HEK293 (cell line): Measurements from ENCODE around the gene CLTCL1.

ENCODE experiments used
- FEZF1 ChIP-seq: fragments of 450-650 bp; formaldehyde crosslinking; IDR thresholded peaks from 2 replicates; pipeline ENCODE4 v1.5.1; 2016; ENCODE audit warnings: missing biosample characterization, missing genetic modification characterization
- MZF1 ChIP-seq: fragments of 450-650 bp; formaldehyde crosslinking; IDR thresholded peaks from 2 replicates; pipeline ENCODE4 v1.5.1; 2017; ENCODE audit warnings: missing biosample characterization, missing genetic modification characterization, borderline replicate concordance
- ZNF174 ChIP-seq: fragments of 450-650 bp; formaldehyde crosslinking; IDR thresholded peaks from 2 replicates; pipeline ENCODE4 v1.5.0; 2017; ENCODE audit warnings: missing biosample characterization, mild to moderate bottlenecking, missing genetic modification characterization
- ZNF223 ChIP-seq: fragments of 450-650 bp; formaldehyde crosslinking; IDR thresholded peaks from 2 replicates; pipeline ENCODE4 v1.5.1; 2016; ENCODE audit warnings: missing biosample characterization, missing genetic modification characterization
- ZNF549 ChIP-seq: fragments of 450-650 bp; IDR thresholded peaks from 2 replicates; pipeline ENCODE4 v1.5.1; 2018; ENCODE audit warnings: missing biosample characterization, missing genetic modification characterization, mild to moderate bottlenecking, inconsistent platforms, moderate library complexity
- ZNF629 ChIP-seq: fragments of 450-650 bp; formaldehyde crosslinking; IDR thresholded peaks from 2 replicates; pipeline ENCODE4 v1.5.1; 2017; ENCODE audit warnings: missing biosample characterization, missing genetic modification characterization
- TF ChIP-seq, protein P1 (sequence below): fragments of 450-650 bp; formaldehyde crosslinking; IDR thresholded peaks from 2 replicates; pipeline ENCODE4 v1.5.1; 2016; ENCODE audit warnings: missing biosample characterization, missing genetic modification characterization
- TF ChIP-seq, protein P2 (sequence below): fragments of 450-650 bp; formaldehyde crosslinking; IDR thresholded peaks from 2 replicates; pipeline ENCODE4 v1.5.1; 2016; ENCODE audit warnings: missing biosample characterization, missing genetic modification characterization
- TF ChIP-seq, protein P3 (sequence below): fragments of 450-650 bp; formaldehyde crosslinking; IDR thresholded peaks from 2 replicates; pipeline ENCODE4 v1.5.1; 2016; ENCODE audit warnings: missing biosample characterization, missing genetic modification characterization

DNA sequence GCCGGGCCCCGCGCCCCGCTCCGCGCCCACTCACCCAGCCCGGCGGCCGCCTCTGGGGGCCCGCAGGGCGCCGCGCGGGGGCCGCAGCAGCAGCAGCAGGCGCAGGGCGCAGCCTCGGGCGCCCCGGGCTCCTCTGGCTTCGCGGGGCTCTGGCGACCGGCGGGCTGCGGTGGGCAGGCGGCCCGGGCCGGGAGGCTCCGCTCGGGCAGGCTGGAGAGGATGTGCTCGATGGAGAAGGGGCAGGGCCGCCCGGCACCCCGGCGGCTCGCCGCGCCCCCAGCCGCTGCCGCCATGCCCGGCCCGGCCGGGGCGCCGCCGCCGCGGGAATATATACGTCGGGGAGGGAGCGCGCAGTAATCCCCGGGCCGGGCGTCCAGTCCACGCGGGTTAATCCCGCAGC lies 141.5 kb downstream of the CLTCL1 start, which contains the start of gene GSC2:
- TF ChIP-seq, protein P1, sequence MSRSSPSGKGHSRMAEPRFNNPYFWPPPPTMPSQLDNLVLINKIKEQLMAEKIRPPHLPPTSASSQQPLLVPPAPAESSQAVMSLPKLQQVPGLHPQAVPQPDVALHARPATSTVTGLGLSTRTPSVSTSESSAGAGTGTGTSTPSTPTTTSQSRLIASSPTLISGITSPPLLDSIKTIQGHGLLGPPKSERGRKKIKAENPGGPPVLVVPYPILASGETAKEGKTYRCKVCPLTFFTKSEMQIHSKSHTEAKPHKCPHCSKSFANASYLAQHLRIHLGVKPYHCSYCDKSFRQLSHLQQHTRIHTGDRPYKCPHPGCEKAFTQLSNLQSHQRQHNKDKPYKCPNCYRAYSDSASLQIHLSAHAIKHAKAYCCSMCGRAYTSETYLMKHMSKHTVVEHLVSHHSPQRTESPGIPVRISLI (tag by site-specific recombination), result no peak
- TF ChIP-seq FEZF1 (tag by site-specific recombination), result no peak
- TF ChIP-seq, protein P2, sequence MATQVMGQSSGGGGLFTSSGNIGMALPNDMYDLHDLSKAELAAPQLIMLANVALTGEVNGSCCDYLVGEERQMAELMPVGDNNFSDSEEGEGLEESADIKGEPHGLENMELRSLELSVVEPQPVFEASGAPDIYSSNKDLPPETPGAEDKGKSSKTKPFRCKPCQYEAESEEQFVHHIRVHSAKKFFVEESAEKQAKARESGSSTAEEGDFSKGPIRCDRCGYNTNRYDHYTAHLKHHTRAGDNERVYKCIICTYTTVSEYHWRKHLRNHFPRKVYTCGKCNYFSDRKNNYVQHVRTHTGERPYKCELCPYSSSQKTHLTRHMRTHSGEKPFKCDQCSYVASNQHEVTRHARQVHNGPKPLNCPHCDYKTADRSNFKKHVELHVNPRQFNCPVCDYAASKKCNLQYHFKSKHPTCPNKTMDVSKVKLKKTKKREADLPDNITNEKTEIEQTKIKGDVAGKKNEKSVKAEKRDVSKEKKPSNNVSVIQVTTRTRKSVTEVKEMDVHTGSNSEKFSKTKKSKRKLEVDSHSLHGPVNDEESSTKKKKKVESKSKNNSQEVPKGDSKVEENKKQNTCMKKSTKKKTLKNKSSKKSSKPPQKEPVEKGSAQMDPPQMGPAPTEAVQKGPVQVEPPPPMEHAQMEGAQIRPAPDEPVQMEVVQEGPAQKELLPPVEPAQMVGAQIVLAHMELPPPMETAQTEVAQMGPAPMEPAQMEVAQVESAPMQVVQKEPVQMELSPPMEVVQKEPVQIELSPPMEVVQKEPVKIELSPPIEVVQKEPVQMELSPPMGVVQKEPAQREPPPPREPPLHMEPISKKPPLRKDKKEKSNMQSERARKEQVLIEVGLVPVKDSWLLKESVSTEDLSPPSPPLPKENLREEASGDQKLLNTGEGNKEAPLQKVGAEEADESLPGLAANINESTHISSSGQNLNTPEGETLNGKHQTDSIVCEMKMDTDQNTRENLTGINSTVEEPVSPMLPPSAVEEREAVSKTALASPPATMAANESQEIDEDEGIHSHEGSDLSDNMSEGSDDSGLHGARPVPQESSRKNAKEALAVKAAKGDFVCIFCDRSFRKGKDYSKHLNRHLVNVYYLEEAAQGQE (tag by site-specific recombination), result no peak
- TF ChIP-seq ZNF174 (tag by site-specific recombination), result no peak
- no peak for TF ChIP-seq ZNF223 (tag by site-specific recombination)
- TF ChIP-seq MZF1 (tag by site-specific recombination), result no peak
- TF ChIP-seq, protein P3, sequence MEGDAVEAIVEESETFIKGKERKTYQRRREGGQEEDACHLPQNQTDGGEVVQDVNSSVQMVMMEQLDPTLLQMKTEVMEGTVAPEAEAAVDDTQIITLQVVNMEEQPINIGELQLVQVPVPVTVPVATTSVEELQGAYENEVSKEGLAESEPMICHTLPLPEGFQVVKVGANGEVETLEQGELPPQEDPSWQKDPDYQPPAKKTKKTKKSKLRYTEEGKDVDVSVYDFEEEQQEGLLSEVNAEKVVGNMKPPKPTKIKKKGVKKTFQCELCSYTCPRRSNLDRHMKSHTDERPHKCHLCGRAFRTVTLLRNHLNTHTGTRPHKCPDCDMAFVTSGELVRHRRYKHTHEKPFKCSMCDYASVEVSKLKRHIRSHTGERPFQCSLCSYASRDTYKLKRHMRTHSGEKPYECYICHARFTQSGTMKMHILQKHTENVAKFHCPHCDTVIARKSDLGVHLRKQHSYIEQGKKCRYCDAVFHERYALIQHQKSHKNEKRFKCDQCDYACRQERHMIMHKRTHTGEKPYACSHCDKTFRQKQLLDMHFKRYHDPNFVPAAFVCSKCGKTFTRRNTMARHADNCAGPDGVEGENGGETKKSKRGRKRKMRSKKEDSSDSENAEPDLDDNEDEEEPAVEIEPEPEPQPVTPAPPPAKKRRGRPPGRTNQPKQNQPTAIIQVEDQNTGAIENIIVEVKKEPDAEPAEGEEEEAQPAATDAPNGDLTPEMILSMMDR (tag by site-specific recombination), result no peak
- no peak for TF ChIP-seq ZNF629
- TF ChIP-seq ZNF549 (tag by site-specific recombination), result no peak
